Progenitor cell of endocrine pancreas (in vitro differentiated cells): ENCODE results near the gene NT5DC2. TPM values are rescaled to one million over a fixed set of nuclear protein-coding genes. Genes with fewer than 3 reads are reported as not detected.

Experiments used
- DNase-seq: peaks from one replicate; pipeline ENCODE4 v3.0.0; 2021; ENCODE audit warnings: low spot score; ENCODE audit not compliant: unreplicated experiment
- H3K27ac Mint-ChIP-seq: 2 replicates; pipeline ENCODE4 v1.8.0; 2021; ENCODE audit warnings: mild to moderate bottlenecking, moderate library complexity, mixed read lengths
- H3K27me3 Mint-ChIP-seq: 2 replicates; pipeline ENCODE4 v1.8.0; 2021; ENCODE audit warnings: mixed read lengths
- H3K36me3 Mint-ChIP-seq: 2 replicates; pipeline ENCODE4 v1.8.0; 2022; ENCODE audit warnings: mixed read lengths; ENCODE audit not compliant: insufficient read depth
- H3K4me1 Mint-ChIP-seq: 2 replicates; pipeline ENCODE4 v1.8.0; 2021; ENCODE audit warnings: low read depth, mixed read lengths
- H3K4me3 Mint-ChIP-seq: 2 replicates; pipeline ENCODE4 v1.8.0; 2021; ENCODE audit warnings: low read depth, mild to moderate bottlenecking, moderate library complexity, mixed read lengths
- H3K9me3 Mint-ChIP-seq: 2 replicates; pipeline ENCODE4 v1.8.0; 2021; ENCODE audit warnings: low read depth, mixed read lengths
- CTCF ChIP-seq: fragments of 200-600 bp; sonication (generic); IDR thresholded peaks from one replicate; pipeline ENCODE4 v1.5.0; 2021; ENCODE audit warnings: antibody characterized with exemption, mild to moderate bottlenecking; ENCODE audit not compliant: unreplicated experiment
- total RNA-seq: library from RNA; stranded (reverse); gene quantifications from 2 replicates; pipeline ENCODE4 v1.2.1, GENCODE V29; 2021

Gene NT5DC2
- total RNA-seq, 1 donor from 2014 or later: 269 TPM

- H3K9me3 Mint-ChIP-seq: no peaks in the 10 kb centered on the region
- no peak overlapping the region for H3K27ac Mint-ChIP-seq
- no peak overlapping the region for H3K4me3 Mint-ChIP-seq
- no peak for DNase-seq
- no peak for TF ChIP-seq CTCF
- no peaks in the 10 kb centered on the region for H3K27me3 Mint-ChIP-seq
- H3K4me1 Mint-ChIP-seq: peaks cover 6% of the 10 kb centered on the region
- H3K36me3 Mint-ChIP-seq: peaks cover 18% of the 10 kb centered on the region
These were observed 52.6 kb downstream of the NT5DC2 start for GRCh38 chr3:52480768-52481715.

- Mint-ChIP-seq H3K4me3 (no peak overlapping the region), H3K36me3 (peaks cover 17% of the 10 kb centered on the region), H3K9me3 (no peaks in the 10 kb centered on the region), H3K27ac (no peak overlapping the region), H3K4me1 (peaks cover 6% of the 10 kb centered on the region), H3K27me3 (no peaks in the 10 kb centered on the region)
- no peak for DNase-seq
- no peak for TF ChIP-seq CTCF
These were observed 53.6 kb downstream of the NT5DC2 start for GRCh38 chr3:52479877-52480575.

GRCh38 chr3:52479037-52479876 is 54.4 kb downstream of the NT5DC2 start:
- H3K27ac Mint-ChIP-seq: no peak overlapping the region
- no peaks in the 10 kb centered on the region for H3K9me3 Mint-ChIP-seq
- H3K36me3 Mint-ChIP-seq: peaks cover 17% of the 10 kb centered on the region
- H3K4me1 Mint-ChIP-seq: peaks cover 6% of the 10 kb centered on the region
- no peak overlapping the region for H3K4me3 Mint-ChIP-seq
- TF ChIP-seq CTCF: no peak
- H3K27me3 Mint-ChIP-seq: no peaks in the 10 kb centered on the region
- no peak for DNase-seq

GRCh38 chr3:52477796-52478095 is 55.9 kb downstream of the NT5DC2 start:
- Mint-ChIP-seq H3K4me1 (no peaks in the 10 kb centered on the region), H3K9me3 (no peaks in the 10 kb centered on the region), H3K27ac (no peak overlapping the region), H3K4me3 (no peak overlapping the region), H3K27me3 (no peaks in the 10 kb centered on the region), H3K36me3 (peaks cover 14% of the 10 kb centered on the region)
- TF ChIP-seq CTCF: no peak
- no peak for DNase-seq

- Mint-ChIP-seq H3K4me1 (no peaks in the 10 kb centered on the region), H3K4me3 (no peak overlapping the region), H3K9me3 (no peaks in the 10 kb centered on the region), H3K27me3 (no peaks in the 10 kb centered on the region), H3K27ac (no peak overlapping the region), H3K36me3 (peaks cover 12% of the 10 kb centered on the region)
- no peak for DNase-seq
- no peak for TF ChIP-seq CTCF
These were observed 56.4 kb downstream of the NT5DC2 start for GRCh38 chr3:52477076-52477795.
